GM21723 (cell line): Measurements from ENCODE around the gene FN3K.
"Not testable (repeated sequence)": the region's sequence is repeated elsewhere in the genome, so short reads cannot be mapped to it uniquely, and the experiment has no call there.

Source experiments
- ATAC-seq: cut with Tn5 transposase; IDR thresholded peaks from one replicate; pipeline ENCODE4 v1.9.1; 2021; ENCODE audit warnings: mild to moderate bottlenecking, moderate library complexity; ENCODE audit not compliant: unreplicated experiment

Gene FN3K

GRCh38 chr17:82772026-82772425, 36.6 kb downstream of the FN3K start:
- no peak for ATAC-seq

DNA sequence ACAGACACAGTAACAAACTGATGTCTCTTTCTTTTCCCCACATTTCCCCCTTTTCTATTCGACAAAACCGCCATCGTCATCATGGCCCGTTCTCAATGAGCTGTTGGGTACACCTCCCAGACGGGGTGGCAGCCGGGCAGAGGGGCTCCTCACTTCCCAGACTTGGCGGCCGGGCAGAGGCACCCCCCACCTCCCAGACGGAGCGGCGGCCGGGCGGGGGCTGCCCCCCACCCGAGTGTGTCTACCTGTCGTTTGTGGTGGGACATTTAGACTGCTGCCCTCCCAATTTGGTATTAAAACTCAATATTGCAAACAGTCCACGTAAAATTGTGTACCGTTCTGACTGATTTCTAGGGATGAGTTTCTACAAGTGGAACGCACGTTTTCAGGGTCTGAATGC, 39.0 kb downstream of the FN3K start:
- not testable (repeated sequence) for ATAC-seq

GRCh38 chr17:82775001-82775823, 39.8 kb downstream of the FN3K start:
- ATAC-seq, result no peak

GRCh38 chr17:82776454-82776853, 41.0 kb downstream of the FN3K start:
- no peak for ATAC-seq

- ATAC-seq, result not testable (repeated sequence)
Measured at GRCh38 chr17:82777778-82778375, 42.5 kb downstream of the FN3K start.

DNA sequence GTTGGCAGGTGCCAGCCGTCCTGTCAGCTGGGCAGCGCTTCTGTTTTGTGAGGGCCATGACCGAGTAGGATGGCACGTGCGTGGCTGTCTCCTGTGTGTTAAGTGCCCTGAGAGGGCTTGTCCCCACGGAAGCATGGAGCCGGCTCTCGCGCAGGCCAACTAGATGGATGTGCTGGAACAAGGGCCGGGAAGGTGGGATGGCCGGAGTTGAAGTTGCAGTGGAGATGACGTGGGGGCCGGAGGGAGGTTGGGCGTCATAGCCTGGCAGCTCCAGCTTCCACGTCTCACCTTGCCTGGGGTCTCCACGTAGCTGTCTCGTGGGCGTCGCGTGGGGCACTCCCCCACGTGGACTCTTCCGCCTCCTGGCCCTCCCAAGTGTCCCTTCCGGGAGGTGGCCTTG, 44.1 kb downstream of the FN3K start:
- ATAC-seq, result no peak

GRCh38 chr17:82780195-82780594, 44.8 kb downstream of the FN3K start:
- ATAC-seq, result no peak

DNA sequence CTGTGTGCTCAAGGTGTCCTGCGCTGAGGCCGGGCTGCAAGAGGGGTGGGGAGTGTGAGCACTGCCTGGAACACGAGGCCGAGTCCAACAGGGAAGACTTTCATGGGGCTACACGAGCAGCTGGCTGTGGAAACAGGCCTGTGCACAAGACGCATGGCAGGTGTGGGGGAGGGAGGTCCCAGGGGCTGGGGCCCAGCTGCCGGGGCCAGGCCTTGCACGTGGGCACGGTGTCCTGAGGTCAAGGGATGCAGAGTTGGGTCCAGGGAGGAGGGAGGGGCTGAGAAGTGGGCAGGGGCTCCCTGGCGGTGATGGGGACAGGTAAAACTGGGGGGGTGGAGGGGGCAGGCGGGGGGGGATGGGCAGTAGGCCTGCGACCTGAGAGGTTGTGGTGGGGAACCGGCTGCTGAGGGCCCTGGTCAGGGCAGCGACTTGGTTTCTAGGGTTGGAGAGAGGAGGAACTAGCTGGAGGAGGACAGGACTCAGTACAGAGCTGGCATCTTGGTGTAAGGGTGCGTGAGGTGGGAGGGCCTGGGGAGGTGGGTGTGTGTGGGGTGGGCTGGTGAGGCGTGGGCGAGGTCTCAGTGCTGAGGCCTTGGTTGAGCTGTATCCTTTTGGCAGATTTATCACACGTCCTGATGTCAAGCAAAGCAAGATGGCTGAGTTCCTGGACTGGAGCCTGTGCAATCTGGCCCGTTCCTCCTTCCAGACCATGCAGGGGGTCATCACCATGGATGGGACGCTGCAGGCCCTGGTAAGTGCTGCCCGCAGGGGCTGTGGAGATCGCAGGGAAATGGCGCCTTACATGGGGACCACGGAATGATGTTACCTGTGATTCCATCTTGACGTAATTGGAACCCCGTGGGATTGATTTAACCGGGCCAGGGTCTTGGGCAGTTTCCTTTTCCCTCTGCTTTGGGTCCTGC, 45.8 kb downstream of the FN3K start:
- ATAC-seq, result no peak

DNA sequence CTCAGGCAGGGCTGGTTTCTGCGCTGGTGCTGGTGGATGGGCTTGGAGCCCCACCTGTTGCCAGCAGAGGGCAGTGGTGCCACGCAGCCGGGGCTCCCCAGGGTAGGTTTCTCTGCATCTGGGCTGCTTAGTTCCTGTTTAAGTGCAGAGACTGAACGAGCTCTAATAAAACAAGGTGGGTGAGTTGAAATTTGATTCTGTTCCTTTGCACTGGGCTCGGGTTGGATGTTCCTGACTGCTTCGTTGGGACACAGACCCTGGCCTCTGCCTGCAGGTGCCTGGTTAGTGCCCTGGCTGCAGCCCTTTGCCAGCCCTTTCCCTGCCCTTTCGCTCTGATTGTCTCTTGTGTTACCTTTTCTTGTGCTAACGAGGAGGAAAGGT, 46.5 kb downstream of the FN3K start:
- no peak for ATAC-seq

GRCh38 chr17:82782657-82783207, 47.3 kb downstream of the FN3K start:
- no peak for ATAC-seq

DNA sequence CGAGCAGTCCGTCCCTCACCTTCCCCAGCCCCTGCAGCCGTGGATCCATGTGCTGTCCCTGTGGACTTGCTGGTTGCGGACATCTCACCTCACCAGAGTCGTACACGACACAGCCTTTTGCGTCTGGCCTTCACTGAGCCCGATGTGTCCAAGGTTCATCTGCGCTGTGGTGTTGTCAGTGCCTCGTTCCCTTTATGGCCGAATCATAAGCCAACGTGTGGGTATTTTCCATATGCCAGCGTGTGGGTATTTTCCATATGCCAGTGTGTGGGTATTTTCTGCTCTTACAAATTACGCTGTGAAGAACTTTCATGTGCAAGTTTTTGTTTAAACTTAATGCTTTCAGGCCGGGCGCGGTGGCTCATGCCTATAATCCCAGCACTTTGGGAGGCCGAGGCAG, 48.1 kb downstream of the FN3K start:
- ATAC-seq, result no peak

- ATAC-seq, result not testable (repeated sequence)
Measured at GRCh38 chr17:82785581-82785980, 50.2 kb downstream of the FN3K start.

DNA sequence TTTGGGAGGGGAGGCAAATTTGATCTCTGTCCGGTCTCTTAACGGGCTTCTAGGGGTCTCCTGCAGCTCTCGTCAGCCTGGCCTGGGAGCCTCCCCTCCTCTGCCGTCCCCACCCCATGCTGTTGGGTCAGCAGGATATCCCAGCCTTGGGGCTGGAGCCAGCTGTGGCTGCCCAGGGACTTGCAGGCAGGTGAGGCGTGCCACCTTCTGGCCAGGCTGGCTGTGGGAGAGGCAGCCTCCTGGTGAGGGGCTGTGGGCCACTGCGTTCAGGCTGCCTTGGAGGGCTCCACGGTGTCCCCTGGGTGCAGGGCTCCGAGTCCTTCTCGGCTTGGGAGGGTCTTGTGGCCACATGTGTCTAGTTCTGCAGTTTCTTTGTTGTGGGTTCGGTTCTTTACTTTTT, 51.0 kb downstream of the FN3K start:
- no peak for ATAC-seq

GRCh38 chr17:82787081-82787848, 51.9 kb downstream of the FN3K start:
- ATAC-seq, result no peak

- ATAC-seq, result no peak
Measured at GRCh38 chr17:82788206-82789001, 53.0 kb downstream of the FN3K start.

GRCh38 chr17:82789051-82789592, 53.7 kb downstream of the FN3K start:
- no peak for ATAC-seq

DNA sequence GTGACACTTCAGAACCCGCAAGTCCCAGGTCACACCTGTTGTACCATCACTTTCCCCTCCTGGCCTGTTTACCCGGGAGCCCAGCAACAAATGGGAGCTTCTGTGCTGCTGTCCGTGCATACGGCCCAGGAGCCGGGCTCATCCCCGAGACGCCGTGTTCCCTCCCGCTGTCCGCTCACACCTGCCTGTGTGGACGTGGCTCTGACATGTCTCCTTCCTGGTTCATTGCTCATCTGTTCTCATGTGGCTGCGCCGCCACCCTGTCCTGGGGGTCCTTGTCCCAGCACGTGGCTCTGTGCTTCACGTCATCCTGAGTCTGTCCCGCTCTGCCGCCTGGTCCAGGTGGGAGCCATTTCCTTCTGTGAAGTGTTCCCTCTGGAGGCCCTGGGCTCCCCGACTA, 54.4 kb downstream of the FN3K start:
- ATAC-seq, result no peak

DNA sequence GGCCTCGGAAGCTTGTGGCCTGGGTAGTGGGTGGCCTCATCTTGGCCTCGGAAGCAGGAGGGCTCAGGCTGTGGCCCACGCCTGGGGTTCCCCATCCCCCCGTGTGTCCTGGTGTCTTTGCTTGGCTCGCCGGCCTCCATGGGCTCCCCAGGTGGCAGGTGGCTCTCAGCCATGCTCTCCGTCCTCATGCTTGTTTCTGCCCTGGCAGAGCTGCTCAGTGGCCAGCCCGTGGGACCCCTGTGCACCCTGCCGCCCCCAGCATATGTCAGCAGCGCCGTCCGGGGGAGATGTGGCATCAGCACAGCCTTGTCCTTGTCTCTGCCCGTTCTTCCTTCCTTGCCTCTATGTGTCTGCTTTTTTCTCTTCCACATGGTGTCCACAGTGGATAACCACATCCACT, 55.0 kb downstream of the FN3K start:
- ATAC-seq, result no peak

GRCh38 chr17:82791532-82791931, 56.1 kb downstream of the FN3K start:
- ATAC-seq, result no peak
